HG03095 (cell line): ENCODE data around the gene GALNT17.

Experiments used
- ATAC-seq: cut with Tn5 transposase; IDR thresholded peaks from one replicate; pipeline ENCODE4 v1.9.1; 2021; ENCODE audit warnings: moderate library complexity; ENCODE audit not compliant: unreplicated experiment

Gene GALNT17

GRCh38 chr7:71442492-71443190 lies 310.7 kb downstream of the GALNT17 start:
- no peak for ATAC-seq

- ATAC-seq, result no peak
Measured at GRCh38 chr7:71443191-71443530, 311.2 kb downstream of the GALNT17 start.

- no peak for ATAC-seq
Measured at GRCh38 chr7:71444130-71444529, 312.2 kb downstream of the GALNT17 start.

- no peak for ATAC-seq
Measured at GRCh38 chr7:71453630-71454029, 321.7 kb downstream of the GALNT17 start.

GRCh38 chr7:71454981-71455380 lies 323.0 kb downstream of the GALNT17 start:
- no peak for ATAC-seq

- ATAC-seq, result no peak
Measured at GRCh38 chr7:71457021-71457420, 325.1 kb downstream of the GALNT17 start.

- no peak for ATAC-seq
Measured at GRCh38 chr7:71457846-71458590, 326.1 kb downstream of the GALNT17 start.

GRCh38 chr7:71459132-71459531 lies 327.2 kb downstream of the GALNT17 start:
- no peak for ATAC-seq

GRCh38 chr7:71461572-71461971 lies 329.6 kb downstream of the GALNT17 start:
- ATAC-seq, result no peak

- ATAC-seq, result no peak
Measured at GRCh38 chr7:71465741-71466189, 333.8 kb downstream of the GALNT17 start.

- no peak for ATAC-seq
Measured at GRCh38 chr7:71466448-71467145, 334.7 kb downstream of the GALNT17 start.

- no peak for ATAC-seq
Measured at GRCh38 chr7:71470326-71470725, 338.4 kb downstream of the GALNT17 start.

- no peak for ATAC-seq
Measured at GRCh38 chr7:71470830-71471229, 338.9 kb downstream of the GALNT17 start.

GRCh38 chr7:71472962-71473361 lies 341.0 kb downstream of the GALNT17 start:
- ATAC-seq, result no peak

- no peak for ATAC-seq
Measured at GRCh38 chr7:71473366-71473967, 341.5 kb downstream of the GALNT17 start.

GRCh38 chr7:71477441-71477840 lies 345.5 kb downstream of the GALNT17 start:
- no peak for ATAC-seq

GRCh38 chr7:71479231-71479630 lies 347.3 kb downstream of the GALNT17 start:
- no peak for ATAC-seq

GRCh38 chr7:71480791-71481190 lies 348.8 kb downstream of the GALNT17 start:
- no peak for ATAC-seq

GRCh38 chr7:71482284-71482683 lies 350.3 kb downstream of the GALNT17 start:
- no peak for ATAC-seq

- no peak for ATAC-seq
Measured at GRCh38 chr7:71484380-71484779, 352.4 kb downstream of the GALNT17 start.

- no peak for ATAC-seq
Measured at GRCh38 chr7:71485586-71485985, 353.6 kb downstream of the GALNT17 start.
